A549 (cell line): ENCODE results near the gene SPAG17.

Experiments
- CTCF ChIP-seq: fragments of >200 bp; sonication (Bioruptor Twin); formaldehyde crosslinking; IDR thresholded peaks from 3 replicates; pipeline ENCODE4 v1.5.1; 2016
- HEYL ChIP-seq: fragments of 250-450 bp; sonication (Bioruptor Pico); IDR thresholded peaks from 2 replicates; pipeline ENCODE4 v1.8.0; 2021; ENCODE audit warnings: mild to moderate bottlenecking, moderate library complexity
- MAZ ChIP-seq: fragments of 150-350 bp; IDR thresholded peaks from 2 replicates; pipeline ENCODE4 v1.6.1; 2014; ENCODE audit warnings: antibody characterized with exemption, low read depth, low read length, borderline replicate concordance
- PBX3 ChIP-seq: IDR thresholded peaks from 2 replicates; pipeline ENCODE4 v1.6.1; 2012

GRCh38 chr1:117930484-117930883 is 254.5 kb downstream of the SPAG17 start:
- no peak for TF ChIP-seq HEYL (CRISPR knock-in tag)
- TF ChIP-seq CTCF: no peak
- no peak for TF ChIP-seq PBX3
- no peak for TF ChIP-seq MAZ
